HCT116 (cell line): ENCODE data around the gene CREBBP. TPM values are rescaled to one million over a fixed set of nuclear protein-coding genes. Genes with fewer than 3 reads are reported as not detected.

Experiments used
- ATAC-seq: fragments of 200-7000 bp; cut with Tn5 transposase; 2 replicates; pipeline ENCODE4 v1.9.1; 2020; ENCODE audit warnings: mild to moderate bottlenecking, moderate library complexity
- BruUV-seq: library from RNA; stranded (reverse); fragments of 400-500 nt; replicated peaks from 2 replicates; lab custom pipeline; 2021; lab: Mats Ljungman, UMichigan
- CTCF ChIA-PET: fragments of 300-600 bp; sonication (Branson Sonifier 250); formaldehyde crosslinking; loops from one replicate; lab custom pipeline; 2021; ENCODE audit warnings: antibody characterized with exemption; lab: Charles Lee
- POLR2A ChIA-PET: fragments of 300-600, 350-600 bp; sonication (Branson Sonifier 250); formaldehyde crosslinking; loops from one replicate; lab custom pipeline; 2021; ENCODE audit warnings: antibody characterized with exemption; lab: Charles Lee
- RAD21 ChIA-PET, 2 experiments: fragments of 300-600 bp; sonication (Branson Sonifier 250); formaldehyde crosslinking; loops; one replicate each; lab custom pipeline; 2023; ENCODE audit warnings: low total read pairs in 2 of 2; ENCODE audit not compliant: uncharacterized antibody in 2 of 2, unreplicated experiment in 2 of 2, low non-redundant PET in 1 of 2; lab: Charles Lee
- DNase-seq: peaks from one replicate; pipeline ENCODE4 v3.0.0-alpha.2; 2010; ENCODE audit warnings: low read depth, low spot score
- H2AFZ ChIP-seq: fragments of 200-600 bp; shearing (Covaris generic), sonication (generic); 2 replicates; pipeline ENCODE4 v1.6.1; 2017; ENCODE audit warnings: low read depth, mixed run types, mixed read lengths, antibody characterized with exemption, low read length; ENCODE audit not compliant: poor library complexity, severe bottlenecking
- H3K27ac ChIP-seq: 2 replicates; pipeline ENCODE4 v1.5.1; 2012; ENCODE audit warnings: low read depth, low read length
- H3K27me3 ChIP-seq: fragments of 200-600 bp; sonication (generic); 2 replicates; pipeline ENCODE4 v1.6.1; 2016; ENCODE audit warnings: mixed run types, low read length, mixed read lengths; ENCODE audit not compliant: insufficient read depth
- H3K36me3 ChIP-seq, 2 experiments: fragments of 200-500 bp in 1 of 2; fragments of 200-600 bp in 1 of 2; sonication (Bioruptor generic) in 1 of 2; sonication (generic) in 1 of 2; 2 replicates each; pipeline versions ENCODE4 v1.5.1 to v1.6.1; 2014 to 2016; ENCODE audit warnings: low read length in 2 of 2, inconsistent platforms in 1 of 2, mixed read lengths in 1 of 2, mixed run types in 1 of 2; ENCODE audit not compliant: insufficient read depth in 2 of 2, control insufficient read depth in 1 of 2
- H3K4me1 ChIP-seq, 2 experiments: fragments of 200-600 bp in 1 of 2; sonication (generic) in 1 of 2; 2 replicates each; pipeline versions ENCODE4 v1.5.1 to v1.6.1; 2012 to 2017; ENCODE audit warnings: low read length in 2 of 2, inconsistent platforms in 1 of 2, mild to moderate bottlenecking in 1 of 2, mixed read lengths in 1 of 2, mixed run types in 1 of 2, moderate library complexity in 1 of 2; ENCODE audit not compliant: insufficient read depth in 2 of 2, control insufficient read depth in 1 of 2
- H3K4me2 ChIP-seq: fragments of 200-600 bp; sonication (generic); 2 replicates; pipeline ENCODE4 v1.6.1; 2017; ENCODE audit warnings: mixed run types, low read length, mixed read lengths
- H3K4me3 ChIP-seq, 2 experiments: fragments of 200-600 bp in 1 of 2; sonication (generic) in 1 of 2; replicated peaks in 1 of 2; 2 replicates each; pipeline ENCODE4 v1.5.1; 2011 to 2016; ENCODE audit warnings: low read length in 2 of 2, control low read depth in 1 of 2, low read depth in 1 of 2, mild to moderate bottlenecking in 1 of 2, mixed read lengths in 1 of 2, mixed run types in 1 of 2
- H3K79me2 ChIP-seq: fragments of 200-600 bp; sonication (generic); 2 replicates; pipeline ENCODE4 v1.6.1; 2017; ENCODE audit warnings: mild to moderate bottlenecking, mixed run types, low read length, moderate library complexity, mixed read lengths; ENCODE audit not compliant: insufficient read depth
- H3K9ac ChIP-seq: fragments of 200-600 bp; sonication (generic); 2 replicates; pipeline ENCODE4 v1.6.1; 2016; ENCODE audit warnings: low read length, mixed read lengths
- H3K9me2 ChIP-seq: fragments of 200-600 bp; sonication (generic), shearing (Covaris generic); 2 replicates; pipeline ENCODE4 v1.6.1; 2017; ENCODE audit warnings: mixed run types, mild to moderate bottlenecking, moderate library complexity; ENCODE audit not compliant: insufficient read depth
- H3K9me3 ChIP-seq, 2 experiments: fragments of 200-500 bp in 1 of 2; fragments of 200-600 bp in 1 of 2; sonication (Bioruptor generic) in 1 of 2; sonication (generic) in 1 of 2; 2 replicates each; pipeline ENCODE4 v1.6.1; 2014 to 2017; ENCODE audit warnings: low read length in 2 of 2, mixed read lengths in 2 of 2, inconsistent platforms in 1 of 2, low read depth in 1 of 2, mild to moderate bottlenecking in 1 of 2, mixed run types in 1 of 2, moderate library complexity in 1 of 2; ENCODE audit not compliant: control insufficient read depth in 1 of 2, insufficient read depth in 1 of 2
- H4K20me1 ChIP-seq: fragments of 200-600 bp; sonication (generic), shearing (Covaris generic); 2 replicates; pipeline ENCODE4 v1.6.1; 2017; ENCODE audit warnings: mixed run types, mild to moderate bottlenecking, moderate library complexity; ENCODE audit not compliant: insufficient read depth
- ATF3 ChIP-seq: IDR thresholded peaks from 2 replicates; pipeline ENCODE4 v1.6.1; 2012
- CTCF ChIP-seq, 3 experiments: fragments of 200-600 bp in 1 of 3; sonication (generic) in 1 of 3; IDR thresholded peaks in 2 of 3; conservative IDR thresholded peaks in 1 of 3; 2 replicates each; pipeline ENCODE4 v1.5.1; 2012 to 2017; ENCODE audit warnings: low read depth in 2 of 3, low read length in 2 of 3, antibody characterized with exemption in 1 of 3, borderline replicate concordance in 1 of 3, control low read depth in 1 of 3, mild to moderate bottlenecking in 1 of 3, mixed read lengths in 1 of 3, mixed run types in 1 of 3, moderate library complexity in 1 of 3; ENCODE audit not compliant: insufficient read depth in 1 of 3
- ELF1 ChIP-seq: IDR thresholded peaks from 2 replicates; pipeline ENCODE4 v1.6.1; 2012; ENCODE audit warnings: low read depth, borderline replicate concordance
- POLR2A ChIP-seq: IDR thresholded peaks from 2 replicates; pipeline ENCODE4 v1.7.0; 2011; ENCODE audit warnings: borderline replicate concordance; ENCODE audit not compliant: insufficient read depth, insufficient read length; ENCODE audit errors: extremely low read depth
- RAD21 ChIP-seq: IDR thresholded peaks from 2 replicates; pipeline ENCODE4 v1.6.1; 2012; ENCODE audit warnings: low read depth, mild to moderate bottlenecking
- ZFX ChIP-seq: fragments of 450-650 bp; IDR thresholded peaks from 2 replicates; pipeline ENCODE4 v1.6.1; 2017
- intact Hi-C: fragments of 100-400 bp; cut with micrococcal nuclease; formaldehyde crosslinking; loops from 2 replicates; pipeline ENCODE4 v1.10.0; 2022
- total RNA-seq: library from RNA; stranded (reverse); gene quantifications from one replicate; pipeline ENCODE4 v1.2.1, GENCODE V29; 2021; ENCODE audit not compliant: unreplicated experiment
- TF ChIP-seq, protein P1 (sequence below): IDR thresholded peaks from 2 replicates; pipeline ENCODE4 v1.6.1; 2012

Gene CREBBP
- total RNA-seq, 1 experiment from 2014 or later: 42.7 TPM

GRCh38 chr16:3776316-3776715, 104.2 kb downstream of the CREBBP start:
- Histone ChIP-seq H3K9ac (no peak overlapping the region), H4K20me1 (peaks cover 3% of the 10 kb centered on the region; the same call in 1 of the 2 replicates), H2AFZ (no peak overlapping the region), H3K4me2 (no peak overlapping the region), H3K27ac (no peak overlapping the region), H3K4me1 (no peaks in the 10 kb centered on the region), H3K27me3 (no peaks in the 10 kb centered on the region), H3K9me2 (no peaks in the 10 kb centered on the region), H3K9me3 (no peaks in the 10 kb centered on the region), H3K36me3 (peaks cover 30 to 46% of the 10 kb centered on the region in 2 experiments; a peak in 3 of 4 replicates), H3K79me2 (no peaks in the 10 kb centered on the region), H3K4me3 (no peak overlapping the region)
- TF ChIP-seq ZFX (no peak), ATF3 (no peak), ELF1 (no peak), RAD21 (no peak), POLR2A (no peak)
- TF ChIP-seq, protein P1, sequence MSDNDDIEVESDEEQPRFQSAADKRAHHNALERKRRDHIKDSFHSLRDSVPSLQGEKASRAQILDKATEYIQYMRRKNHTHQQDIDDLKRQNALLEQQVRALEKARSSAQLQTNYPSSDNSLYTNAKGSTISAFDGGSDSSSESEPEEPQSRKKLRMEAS: no peak
- ChIA-PET RAD21 (no interaction called here), POLR2A (no interaction called here), CTCF (no interaction called here)
- BruUV-seq: no TSS peak
- DNase-seq (no peak), ATAC-seq (no peak)
- intact Hi-C loops: no loop called here

DNA sequence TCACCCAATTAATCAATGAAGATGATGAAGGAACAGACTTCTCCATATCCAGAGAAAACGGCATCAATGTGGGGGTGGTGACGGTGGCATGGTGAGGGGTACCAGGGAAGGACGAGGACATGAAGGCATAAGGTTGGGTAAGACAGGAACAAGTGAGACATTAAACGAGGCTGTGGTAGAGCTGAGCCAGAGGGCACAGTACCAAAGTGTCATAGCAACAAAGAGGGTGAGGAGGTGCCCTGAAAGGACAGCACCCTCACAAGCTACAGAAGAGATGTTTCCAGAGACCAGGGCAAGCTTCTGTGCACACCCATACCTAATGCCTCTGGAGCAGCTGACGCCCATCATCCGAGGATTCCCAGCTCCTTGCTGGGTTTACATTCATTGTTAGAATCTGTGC, 105.7 kb downstream of the CREBBP start:
- no TSS peak for BruUV-seq
- CTCF ChIA-PET: no interaction called here
- POLR2A ChIA-PET: no interaction called here
- H3K27me3 ChIP-seq: no peaks in the 10 kb centered on the region
- H4K20me1 ChIP-seq: no peaks in the 10 kb centered on the region
- no peak overlapping the region for H3K4me3 ChIP-seq
- H2AFZ ChIP-seq: no peak overlapping the region
- no peaks in the 10 kb centered on the region for H3K9me2 ChIP-seq
- H3K36me3 ChIP-seq: peaks cover 26 to 43% of the 10 kb centered on the region in 2 experiments; a peak in 3 of 4 replicates
- no peaks in the 10 kb centered on the region for H3K9me3 ChIP-seq
- ATAC-seq (no peak), DNase-seq (no peak)
- no peaks in the 10 kb centered on the region for H3K79me2 ChIP-seq
- no peak overlapping the region for H3K27ac ChIP-seq
- no peak overlapping the region for H3K9ac ChIP-seq
- no peaks in the 10 kb centered on the region for H3K4me1 ChIP-seq
- RAD21 ChIA-PET: no interaction called here
- TF ChIP-seq CTCF (IDR thresholded peaks at IDR 0.05 in 2 of 3, conservative IDR thresholded peaks at IDR 0.05 in 1 of 3; ENCODE audit: borderline replicate concordance in 1 of 3, insufficient read depth in 1 of 3, low read depth in 2 of 3, low read length in 2 of 3): no peak
- H3K4me2 ChIP-seq: no peak overlapping the region
- intact Hi-C loops: no loop called here
